HCT116 (cell line): ENCODE data around the gene COG5. TPM values are rescaled to one million over a fixed set of nuclear protein-coding genes. Genes with fewer than 3 reads are reported as not detected.

ENCODE experiments used
- ATAC-seq: fragments of 200-7000 bp; cut with Tn5 transposase; 2 replicates; pipeline ENCODE4 v1.9.1; 2020; ENCODE audit warnings: mild to moderate bottlenecking, moderate library complexity
- BruUV-seq: library from RNA; stranded (reverse); fragments of 400-500 nt; replicated peaks from 2 replicates; lab custom pipeline; 2021; lab: Mats Ljungman, UMichigan
- CTCF ChIA-PET: fragments of 300-600 bp; sonication (Branson Sonifier 250); formaldehyde crosslinking; loops from one replicate; lab custom pipeline; 2021; ENCODE audit warnings: antibody characterized with exemption; lab: Charles Lee
- POLR2A ChIA-PET: fragments of 300-600, 350-600 bp; sonication (Branson Sonifier 250); formaldehyde crosslinking; loops from one replicate; lab custom pipeline; 2021; ENCODE audit warnings: antibody characterized with exemption; lab: Charles Lee
- RAD21 ChIA-PET, 2 experiments: fragments of 300-600 bp; sonication (Branson Sonifier 250); formaldehyde crosslinking; loops; one replicate each; lab custom pipeline; 2023; ENCODE audit warnings: low total read pairs in 2 of 2; ENCODE audit not compliant: uncharacterized antibody in 2 of 2, unreplicated experiment in 2 of 2, low non-redundant PET in 1 of 2; lab: Charles Lee
- DNase-seq: peaks from one replicate; pipeline ENCODE4 v3.0.0-alpha.2; 2010; ENCODE audit warnings: low read depth, low spot score
- H2AFZ ChIP-seq: fragments of 200-600 bp; shearing (Covaris generic), sonication (generic); 2 replicates; pipeline ENCODE4 v1.6.1; 2017; ENCODE audit warnings: low read depth, mixed run types, mixed read lengths, antibody characterized with exemption, low read length; ENCODE audit not compliant: poor library complexity, severe bottlenecking
- H3K27ac ChIP-seq: 2 replicates; pipeline ENCODE4 v1.5.1; 2012; ENCODE audit warnings: low read depth, low read length
- H3K27me3 ChIP-seq: fragments of 200-600 bp; sonication (generic); 2 replicates; pipeline ENCODE4 v1.6.1; 2016; ENCODE audit warnings: mixed run types, low read length, mixed read lengths; ENCODE audit not compliant: insufficient read depth
- H3K36me3 ChIP-seq, 2 experiments: fragments of 200-500 bp in 1 of 2; fragments of 200-600 bp in 1 of 2; sonication (Bioruptor generic) in 1 of 2; sonication (generic) in 1 of 2; 2 replicates each; pipeline versions ENCODE4 v1.5.1 to v1.6.1; 2014 to 2016; ENCODE audit warnings: low read length in 2 of 2, inconsistent platforms in 1 of 2, mixed read lengths in 1 of 2, mixed run types in 1 of 2; ENCODE audit not compliant: insufficient read depth in 2 of 2, control insufficient read depth in 1 of 2
- H3K4me1 ChIP-seq, 2 experiments: fragments of 200-600 bp in 1 of 2; sonication (generic) in 1 of 2; 2 replicates each; pipeline versions ENCODE4 v1.5.1 to v1.6.1; 2012 to 2017; ENCODE audit warnings: low read length in 2 of 2, inconsistent platforms in 1 of 2, mild to moderate bottlenecking in 1 of 2, mixed read lengths in 1 of 2, mixed run types in 1 of 2, moderate library complexity in 1 of 2; ENCODE audit not compliant: insufficient read depth in 2 of 2, control insufficient read depth in 1 of 2
- H3K4me2 ChIP-seq: fragments of 200-600 bp; sonication (generic); 2 replicates; pipeline ENCODE4 v1.6.1; 2017; ENCODE audit warnings: mixed run types, low read length, mixed read lengths
- H3K4me3 ChIP-seq, 2 experiments: fragments of 200-600 bp in 1 of 2; sonication (generic) in 1 of 2; replicated peaks in 1 of 2; 2 replicates each; pipeline ENCODE4 v1.5.1; 2011 to 2016; ENCODE audit warnings: low read length in 2 of 2, control low read depth in 1 of 2, low read depth in 1 of 2, mild to moderate bottlenecking in 1 of 2, mixed read lengths in 1 of 2, mixed run types in 1 of 2
- H3K79me2 ChIP-seq: fragments of 200-600 bp; sonication (generic); 2 replicates; pipeline ENCODE4 v1.6.1; 2017; ENCODE audit warnings: mild to moderate bottlenecking, mixed run types, low read length, moderate library complexity, mixed read lengths; ENCODE audit not compliant: insufficient read depth
- H3K9ac ChIP-seq: fragments of 200-600 bp; sonication (generic); 2 replicates; pipeline ENCODE4 v1.6.1; 2016; ENCODE audit warnings: low read length, mixed read lengths
- H3K9me2 ChIP-seq: fragments of 200-600 bp; sonication (generic), shearing (Covaris generic); 2 replicates; pipeline ENCODE4 v1.6.1; 2017; ENCODE audit warnings: mixed run types, mild to moderate bottlenecking, moderate library complexity; ENCODE audit not compliant: insufficient read depth
- H3K9me3 ChIP-seq, 2 experiments: fragments of 200-500 bp in 1 of 2; fragments of 200-600 bp in 1 of 2; sonication (Bioruptor generic) in 1 of 2; sonication (generic) in 1 of 2; 2 replicates each; pipeline ENCODE4 v1.6.1; 2014 to 2017; ENCODE audit warnings: low read length in 2 of 2, mixed read lengths in 2 of 2, inconsistent platforms in 1 of 2, low read depth in 1 of 2, mild to moderate bottlenecking in 1 of 2, mixed run types in 1 of 2, moderate library complexity in 1 of 2; ENCODE audit not compliant: control insufficient read depth in 1 of 2, insufficient read depth in 1 of 2
- H4K20me1 ChIP-seq: fragments of 200-600 bp; sonication (generic), shearing (Covaris generic); 2 replicates; pipeline ENCODE4 v1.6.1; 2017; ENCODE audit warnings: mixed run types, mild to moderate bottlenecking, moderate library complexity; ENCODE audit not compliant: insufficient read depth
- EZH2 ChIP-seq: fragments of 200-600 bp; sonication (generic); IDR thresholded peaks from 2 replicates; pipeline ENCODE4 v1.6.1; 2017; ENCODE audit warnings: antibody characterized with exemption, mixed run types
- FOSL1 ChIP-seq: IDR thresholded peaks from 2 replicates; pipeline ENCODE4 v1.6.1; 2012; ENCODE audit warnings: low read depth
- POLR2AphosphoS5 ChIP-seq: IDR thresholded peaks from 2 replicates; pipeline ENCODE4 v1.6.1; 2011; ENCODE audit warnings: mild to moderate bottlenecking, low read depth, low read length, moderate library complexity
- RAD21 ChIP-seq: IDR thresholded peaks from 2 replicates; pipeline ENCODE4 v1.6.1; 2012; ENCODE audit warnings: low read depth, mild to moderate bottlenecking
- intact Hi-C: fragments of 100-400 bp; cut with micrococcal nuclease; formaldehyde crosslinking; loops from 2 replicates; pipeline ENCODE4 v1.10.0; 2022
- total RNA-seq: library from RNA; stranded (reverse); gene quantifications from one replicate; pipeline ENCODE4 v1.2.1, GENCODE V29; 2021; ENCODE audit not compliant: unreplicated experiment
- TF ChIP-seq, protein P1 (sequence below): IDR thresholded peaks from 2 replicates; pipeline ENCODE4 v1.6.1; 2011; ENCODE audit warnings: mild to moderate bottlenecking, low read length, moderate library complexity; ENCODE audit not compliant: insufficient replicate concordance; ENCODE audit errors: extremely low read depth

The COG5 gene
- total RNA-seq, 1 experiment from 2014 or later: 30.7 TPM

DNA sequence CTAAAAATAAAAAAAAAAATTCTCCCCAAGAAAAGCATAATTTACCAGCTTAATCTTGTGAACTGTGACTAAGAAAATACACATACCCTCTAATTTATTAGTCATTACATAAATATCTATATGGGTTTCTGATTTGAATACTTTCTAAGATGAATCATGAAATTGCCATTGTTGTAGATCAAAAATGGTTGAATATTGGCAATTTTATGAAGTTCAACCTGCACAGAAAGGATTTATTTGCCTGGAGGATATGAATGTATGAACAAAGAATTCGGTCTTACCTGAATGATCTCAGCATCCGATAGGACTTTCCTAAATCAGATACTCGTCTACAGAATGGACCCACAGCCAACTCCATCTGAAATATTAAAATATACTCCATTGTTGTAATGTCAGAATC is 333.4 kb downstream of the COG5 start:
- no peaks in the 10 kb centered on the region for H3K9me2 ChIP-seq
- POLR2A ChIA-PET: no interaction called here
- intact Hi-C loops: no loop called here
- H3K27ac ChIP-seq: no peak overlapping the region
- RAD21 ChIA-PET: no interaction called here
- H3K4me2 ChIP-seq: no peak overlapping the region
- H3K4me1 ChIP-seq: peaks cover 0 to 3% of the 10 kb centered on the region in 2 experiments; a peak in 1 of 4 replicates
- no peaks in the 10 kb centered on the region for H4K20me1 ChIP-seq
- no peak overlapping the region for H3K4me3 ChIP-seq
- H2AFZ ChIP-seq: no peak overlapping the region
- ATAC-seq: no peak
- no peaks in the 10 kb centered on the region for H3K27me3 ChIP-seq
- H3K9me3 ChIP-seq: no peaks in the 10 kb centered on the region
- no peak overlapping the region for H3K9ac ChIP-seq
- DNase-seq: no peak
- no TSS peak for BruUV-seq
- CTCF ChIA-PET: no interaction called here
- H3K79me2 ChIP-seq: no peaks in the 10 kb centered on the region
- H3K36me3 ChIP-seq: no peaks in the 10 kb centered on the region
- TF ChIP-seq, protein P1, sequence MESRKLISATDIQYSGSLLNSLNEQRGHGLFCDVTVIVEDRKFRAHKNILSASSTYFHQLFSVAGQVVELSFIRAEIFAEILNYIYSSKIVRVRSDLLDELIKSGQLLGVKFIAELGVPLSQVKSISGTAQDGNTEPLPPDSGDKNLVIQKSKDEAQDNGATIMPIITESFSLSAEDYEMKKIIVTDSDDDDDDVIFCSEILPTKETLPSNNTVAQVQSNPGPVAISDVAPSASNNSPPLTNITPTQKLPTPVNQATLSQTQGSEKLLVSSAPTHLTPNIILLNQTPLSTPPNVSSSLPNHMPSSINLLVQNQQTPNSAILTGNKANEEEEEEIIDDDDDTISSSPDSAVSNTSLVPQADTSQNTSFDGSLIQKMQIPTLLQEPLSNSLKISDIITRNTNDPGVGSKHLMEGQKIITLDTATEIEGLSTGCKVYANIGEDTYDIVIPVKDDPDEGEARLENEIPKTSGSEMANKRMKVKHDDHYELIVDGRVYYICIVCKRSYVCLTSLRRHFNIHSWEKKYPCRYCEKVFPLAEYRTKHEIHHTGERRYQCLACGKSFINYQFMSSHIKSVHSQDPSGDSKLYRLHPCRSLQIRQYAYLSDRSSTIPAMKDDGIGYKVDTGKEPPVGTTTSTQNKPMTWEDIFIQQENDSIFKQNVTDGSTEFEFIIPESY: no peak
- TF ChIP-seq RAD21: no peak
- TF ChIP-seq, all 23 proteins: peak for 0

DNA sequence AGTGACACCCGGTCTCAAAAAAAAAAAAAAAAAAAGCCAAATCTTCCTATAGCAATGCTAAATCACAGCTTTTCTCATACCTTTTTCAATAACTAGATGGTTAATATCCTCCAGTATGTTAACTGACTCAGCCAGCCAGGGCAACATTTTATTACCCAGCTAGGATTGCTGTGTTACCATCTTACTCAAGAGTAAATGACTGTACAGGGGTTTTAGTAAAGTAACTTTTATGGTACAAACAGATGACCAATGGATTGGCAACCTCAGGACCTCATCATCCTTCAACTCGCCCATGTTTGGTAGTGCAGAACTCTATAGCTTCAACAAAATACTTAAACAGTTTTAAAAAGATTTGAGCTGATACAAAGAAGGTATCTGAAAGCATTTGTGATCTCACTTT is 335.4 kb downstream of the COG5 start:
- no peaks in the 10 kb centered on the region for H3K79me2 ChIP-seq
- no peaks in the 10 kb centered on the region for H3K36me3 ChIP-seq
- H3K4me1 ChIP-seq: peaks cover 0 to 3% of the 10 kb centered on the region in 2 experiments; a peak in 1 of 4 replicates
- DNase-seq: no peak
- no peaks in the 10 kb centered on the region for H3K9me3 ChIP-seq
- H3K27ac ChIP-seq: no peak overlapping the region
- H3K4me3 ChIP-seq: no peak overlapping the region
- H3K4me2 ChIP-seq: no peak overlapping the region
- no TSS peak for BruUV-seq
- no peak overlapping the region for H2AFZ ChIP-seq
- ATAC-seq: no peak
- H3K27me3 ChIP-seq: no peaks in the 10 kb centered on the region
- ChIA-PET CTCF (no interaction called here), POLR2A (no interaction called here), RAD21 (no interaction called here)
- H3K9me2 ChIP-seq: no peaks in the 10 kb centered on the region
- H3K9ac ChIP-seq: no peak overlapping the region
- no peaks in the 10 kb centered on the region for H4K20me1 ChIP-seq
- no peak for TF ChIP-seq POLR2AphosphoS5
- TF ChIP-seq EZH2: no peak
- TF ChIP-seq FOSL1: no peak
- intact Hi-C loops: no loop called here
